Upper lobe of left lung (tissue), 6 donors: Measurements from ENCODE around the gene NUP210L. TPM values are rescaled to one million over a fixed set of nuclear protein-coding genes. Genes with fewer than 3 reads are reported as not detected.
A peak's percentile ranks its signal among the peaks of the same experiment; 100 is the strongest.

Experiments used
- ATAC-seq, 2 donors: fragments of 200-7000 bp; cut with Tn5 transposase; one replicate each; pipeline ENCODE4 v1.9.1; 2022; ENCODE audit warnings: mild to moderate bottlenecking in 2 of 2, moderate library complexity in 2 of 2; ENCODE audit not compliant: low FRiP score in 2 of 2
- DNase-seq, 2 donors: peaks; one replicate each; pipeline ENCODE4 v3.0.0-alpha.2; 2019 to 2020
- H3K27ac ChIP-seq, 4 donors: fragments of 200-600 bp; sonication (generic); one replicate each; pipeline ENCODE4 v1.5.1; 2016 to 2019
- H3K27me3 ChIP-seq, 4 donors: fragments of 200-600 bp; sonication (generic); one replicate each; pipeline ENCODE4 v1.5.1; 2017 to 2019
- H3K36me3 ChIP-seq, 4 donors: fragments of 200-600 bp; sonication (generic); one replicate each; pipeline ENCODE4 v1.5.1; 2016 to 2019
- H3K4me1 ChIP-seq, 4 donors: fragments of 200-600 bp; sonication (generic); one replicate each; pipeline ENCODE4 v1.5.1; 2018 to 2019
- H3K4me3 ChIP-seq, 4 donors: fragments of 200-600 bp; sonication (generic); one replicate each; pipeline ENCODE4 v1.5.1; 2017 to 2019; ENCODE audit warnings: mild to moderate bottlenecking in 2 of 4, moderate library complexity in 1 of 4
- H3K9me3 ChIP-seq, 4 donors: fragments of 200-600 bp; sonication (generic); one replicate each; pipeline ENCODE4 v1.5.1; 2018 to 2019
- EP300 ChIP-seq, 4 donors: sonication (generic); formaldehyde crosslinking; IDR thresholded peaks; one replicate each; pipeline ENCODE4 v1.5.1; 2017; ENCODE audit warnings: antibody characterized with exemption in 4 of 4, control low read depth in 2 of 4
- POLR2A ChIP-seq, 4 donors: fragments of 450-650 bp; IDR thresholded peaks; one replicate each; pipeline ENCODE4 v1.5.1; 2016 to 2017; ENCODE audit warnings: antibody characterized with exemption in 4 of 4, mild to moderate bottlenecking in 2 of 4
- POLR2AphosphoS5 ChIP-seq, 2 donors: sonication (generic); formaldehyde crosslinking; IDR thresholded peaks; one replicate each; pipeline ENCODE4 v1.5.1; 2017; ENCODE audit warnings: antibody characterized with exemption in 2 of 2
- WGBS, 2 donors: methylation state at CpG; one replicate each; pipeline ENCODE4 v1.1.5; 2017 to 2018; 5-methylcytosine and 5-hydroxymethylcytosine counted together
- total RNA-seq, 6 donors: library from RNA; depleted of rRNA in 4 of 6; stranded (reverse); fragments of >200 nt in 4 of 6; gene quantifications; one replicate each; pipeline versions ENCODE4 v1.1.0 to v1.2.1, GENCODE V29; 2016 to 2021
- TF ChIP-seq, protein P1 (sequence below), 6 experiments: fragments of 450-650 bp in 4 of 6; fragments of 200-600 bp in 2 of 6; sonication (generic) in 2 of 6; IDR thresholded peaks; one replicate each; pipeline ENCODE4 v1.5.1; 2016 to 2019; ENCODE audit warnings: antibody characterized with exemption in 6 of 6
- donor health status: DM: no; HTN: no; CAD: no; lungs with moderate emphysema.
- donor health status: DM: no; HTN: yes; CAD: no; lungs with severe emphysema.

NUP210L gene
- total RNA-seq, 6 donors from 2014 or later = 0.11 to 0.91 (median 0.30) TPM; not detected in 2

DNA sequence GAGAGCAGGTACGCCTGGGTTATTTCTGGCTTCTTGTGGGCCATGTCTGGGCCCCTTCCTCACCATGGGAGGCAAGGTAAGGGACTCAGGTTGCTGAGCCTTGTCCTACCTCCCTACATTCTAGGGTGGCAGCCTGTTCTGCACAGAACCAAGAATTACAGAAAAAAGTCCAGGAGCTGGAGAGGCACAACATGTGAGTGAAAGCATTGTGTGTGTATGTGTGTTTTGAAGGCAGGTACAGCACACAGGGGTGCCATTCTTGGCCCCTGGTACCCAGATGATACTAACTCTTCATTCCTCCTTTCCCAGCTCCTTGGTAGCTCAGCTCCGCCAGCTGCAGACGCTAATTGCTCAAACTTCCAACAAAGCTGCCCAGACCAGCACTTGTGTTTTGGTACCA, 181.8 kb downstream of the NUP210L start:
- WGBS, 2 donors = 94 to 95% methylated on average over 3 of the region's 3 CpGs
- H3K4me1 ChIP-seq = peaks cover 17 to 26% (median 21%) of the 10 kb centered on the region in 4 donors
- TF ChIP-seq EP300 (IDR thresholded peaks at IDR 0.05) = no peak
- TF ChIP-seq, protein P1, sequence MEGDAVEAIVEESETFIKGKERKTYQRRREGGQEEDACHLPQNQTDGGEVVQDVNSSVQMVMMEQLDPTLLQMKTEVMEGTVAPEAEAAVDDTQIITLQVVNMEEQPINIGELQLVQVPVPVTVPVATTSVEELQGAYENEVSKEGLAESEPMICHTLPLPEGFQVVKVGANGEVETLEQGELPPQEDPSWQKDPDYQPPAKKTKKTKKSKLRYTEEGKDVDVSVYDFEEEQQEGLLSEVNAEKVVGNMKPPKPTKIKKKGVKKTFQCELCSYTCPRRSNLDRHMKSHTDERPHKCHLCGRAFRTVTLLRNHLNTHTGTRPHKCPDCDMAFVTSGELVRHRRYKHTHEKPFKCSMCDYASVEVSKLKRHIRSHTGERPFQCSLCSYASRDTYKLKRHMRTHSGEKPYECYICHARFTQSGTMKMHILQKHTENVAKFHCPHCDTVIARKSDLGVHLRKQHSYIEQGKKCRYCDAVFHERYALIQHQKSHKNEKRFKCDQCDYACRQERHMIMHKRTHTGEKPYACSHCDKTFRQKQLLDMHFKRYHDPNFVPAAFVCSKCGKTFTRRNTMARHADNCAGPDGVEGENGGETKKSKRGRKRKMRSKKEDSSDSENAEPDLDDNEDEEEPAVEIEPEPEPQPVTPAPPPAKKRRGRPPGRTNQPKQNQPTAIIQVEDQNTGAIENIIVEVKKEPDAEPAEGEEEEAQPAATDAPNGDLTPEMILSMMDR (IDR thresholded peaks at IDR 0.05) = no peak
- TF ChIP-seq POLR2A (IDR thresholded peaks at IDR 0.05) = no peak
- TF ChIP-seq POLR2AphosphoS5 (IDR thresholded peaks at IDR 0.05) = no peak
- no peak overlapping the region for H3K4me3 ChIP-seq
- H3K9me3 ChIP-seq = no peaks in the 10 kb centered on the region
- H3K27ac ChIP-seq = no peak overlapping the region
- ATAC-seq = no peak
- H3K27me3 ChIP-seq = no peaks in the 10 kb centered on the region
- no peak for DNase-seq
- peaks cover 3 to 34% (median 25%) of the 10 kb centered on the region in 4 donors for H3K36me3 ChIP-seq

DNA sequence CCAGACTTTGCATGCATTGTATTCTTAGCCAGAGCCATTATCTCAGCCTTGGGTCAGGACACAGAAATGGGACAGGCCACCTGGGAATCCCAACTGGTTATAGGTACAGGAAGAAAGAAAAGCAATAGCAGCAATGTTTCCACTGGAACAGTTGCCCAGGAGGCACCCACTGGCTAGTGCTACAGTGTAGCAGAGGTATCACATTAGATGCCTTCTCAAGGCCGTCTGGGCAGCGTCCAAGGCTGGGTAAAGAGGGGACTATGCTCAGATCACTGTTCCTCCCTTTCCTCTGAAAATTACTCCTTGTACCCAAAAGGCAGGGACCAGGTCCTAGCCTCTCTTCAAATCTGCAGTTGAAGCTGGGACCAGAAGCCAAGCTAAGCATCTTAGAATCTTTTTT, 184.5 kb downstream of the NUP210L start:
- Histone ChIP-seq H3K36me3 (peaks cover 3 to 26% (median 21%) of the 10 kb centered on the region in 4 donors), H3K27ac (no peak overlapping the region), H3K4me3 (no peak overlapping the region), H3K4me1 (peaks cover 21 to 31% (median 25%) of the 10 kb centered on the region in 4 donors), H3K9me3 (no peaks in the 10 kb centered on the region), H3K27me3 (no peaks in the 10 kb centered on the region)
- ATAC-seq (no peak), DNase-seq (no peak)
- WGBS, 2 donors = 82 to 88% methylated on average over 2 of the region's 2 CpGs
- no peak for TF ChIP-seq POLR2A (IDR thresholded peaks at IDR 0.05)
- TF ChIP-seq EP300 (IDR thresholded peaks at IDR 0.05) = no peak
- TF ChIP-seq POLR2AphosphoS5 (IDR thresholded peaks at IDR 0.05) = no peak
- TF ChIP-seq, protein P1 (IDR thresholded peaks at IDR 0.05) = no peak

DNA sequence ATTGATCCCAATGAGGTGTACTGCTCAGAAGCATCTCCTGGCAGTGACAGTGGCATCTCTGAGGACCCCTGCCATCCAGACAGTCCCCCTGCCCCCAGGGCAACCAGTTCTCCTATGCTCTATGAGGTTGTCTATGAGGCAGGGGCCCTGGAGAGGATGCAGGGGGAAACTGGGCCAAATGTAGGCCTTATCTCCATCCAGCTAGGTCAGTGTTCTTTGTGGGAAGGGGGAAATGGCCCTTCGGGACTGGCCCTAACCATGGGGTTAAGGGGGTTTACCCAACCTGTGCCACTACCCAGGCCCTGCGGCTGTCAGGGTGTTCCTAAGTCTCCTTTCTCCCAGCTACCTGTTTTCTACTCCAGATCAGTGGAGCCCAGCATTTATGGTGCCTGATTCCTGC, 185.9 kb downstream of the NUP210L start:
- Histone ChIP-seq H3K36me3 (peaks cover 0 to 13% (median 7%) of the 10 kb centered on the region in 4 donors), H3K4me3 (no peak overlapping the region), H3K27me3 (no peaks in the 10 kb centered on the region), H3K4me1 (peaks cover 31 to 44% (median 34%) of the 10 kb centered on the region in 4 donors), H3K27ac (peak overlapping the region in 1 of 4 donors; percentile 97), H3K9me3 (no peaks in the 10 kb centered on the region)
- no peak for ATAC-seq
- no peak for DNase-seq
- no peak for TF ChIP-seq POLR2A (IDR thresholded peaks at IDR 0.05)
- no peak for TF ChIP-seq POLR2AphosphoS5 (IDR thresholded peaks at IDR 0.05)
- TF ChIP-seq EP300 (IDR thresholded peaks at IDR 0.05) = no peak
- TF ChIP-seq, protein P1 (IDR thresholded peaks at IDR 0.05) = no peak
- 89 to 90% methylated on average over 2 of the region's 2 CpGs for WGBS, 2 donors

GRCh38 chr1:153968408-153968807, 186.5 kb downstream of the NUP210L start:
- no peak for TF ChIP-seq EP300 (IDR thresholded peaks at IDR 0.05)
- no peak for TF ChIP-seq POLR2A (IDR thresholded peaks at IDR 0.05)
- TF ChIP-seq, protein P1 (IDR thresholded peaks at IDR 0.05) = no peak
- TF ChIP-seq POLR2AphosphoS5 (IDR thresholded peaks at IDR 0.05) = no peak
- peak overlapping the region in 3 of 4 donors; percentile 81 to 97 (median 85) for H3K27ac ChIP-seq
- no peak for DNase-seq
- no peak for ATAC-seq
- no peaks in the 10 kb centered on the region for H3K9me3 ChIP-seq
- peaks cover 0 to 8% (median 2%) of the 10 kb centered on the region in 4 donors for H3K36me3 ChIP-seq
- H3K27me3 ChIP-seq = no peaks in the 10 kb centered on the region
- 12% methylated on average over 11 to 13 of the region's 13 CpGs for WGBS, 2 donors
- peak overlapping the region in 3 of 4 donors; percentile 52 to 62 (median 62) for H3K4me3 ChIP-seq
- H3K4me1 ChIP-seq = peaks cover 34 to 48% (median 35%) of the 10 kb centered on the region in 4 donors

- TF ChIP-seq POLR2A (IDR thresholded peaks at IDR 0.05) (no peak), POLR2AphosphoS5 (IDR thresholded peaks at IDR 0.05) (no peak), EP300 (IDR thresholded peaks at IDR 0.05) (no peak)
- TF ChIP-seq, protein P1 (IDR thresholded peaks at IDR 0.05) = no peak
- 3 to 9% methylated on average over 8 of the region's 8 CpGs for WGBS, 2 donors
- Histone ChIP-seq H3K4me3 (peak overlapping the region in 3 of 4 donors; percentile 52 to 62 (median 62)), H3K27me3 (no peaks in the 10 kb centered on the region), H3K36me3 (peaks cover 0 to 4% (median 0%) of the 10 kb centered on the region in 4 donors), H3K27ac (peak overlapping the region; percentile 81 to 97 (median 86)), H3K4me1 (peaks cover 34 to 48% (median 35%) of the 10 kb centered on the region in 4 donors), H3K9me3 (no peaks in the 10 kb centered on the region)
- DNase-seq (peak in 1 of 2 donors; percentile 74), ATAC-seq (no peak)
Observed at GRCh38 chr1:153968000-153968363, 186.9 kb downstream of the NUP210L start.
